GM10266 (cell line): ENCODE data around the gene NKX1-2.

ENCODE experiments used
- DNase-seq: peaks from one replicate; pipeline ENCODE4 v3.0.0; 2012; ENCODE audit errors: extremely low spot score
- TF ChIP-seq, protein P1 (sequence below): IDR thresholded peaks from 2 replicates; pipeline ENCODE4 v1.5.1; 2012; ENCODE audit warnings: mild to moderate bottlenecking, low read depth; ENCODE audit not compliant: control insufficient read depth, insufficient read depth; ENCODE audit errors: missing control alignments

NKX1-2 gene

DNA sequence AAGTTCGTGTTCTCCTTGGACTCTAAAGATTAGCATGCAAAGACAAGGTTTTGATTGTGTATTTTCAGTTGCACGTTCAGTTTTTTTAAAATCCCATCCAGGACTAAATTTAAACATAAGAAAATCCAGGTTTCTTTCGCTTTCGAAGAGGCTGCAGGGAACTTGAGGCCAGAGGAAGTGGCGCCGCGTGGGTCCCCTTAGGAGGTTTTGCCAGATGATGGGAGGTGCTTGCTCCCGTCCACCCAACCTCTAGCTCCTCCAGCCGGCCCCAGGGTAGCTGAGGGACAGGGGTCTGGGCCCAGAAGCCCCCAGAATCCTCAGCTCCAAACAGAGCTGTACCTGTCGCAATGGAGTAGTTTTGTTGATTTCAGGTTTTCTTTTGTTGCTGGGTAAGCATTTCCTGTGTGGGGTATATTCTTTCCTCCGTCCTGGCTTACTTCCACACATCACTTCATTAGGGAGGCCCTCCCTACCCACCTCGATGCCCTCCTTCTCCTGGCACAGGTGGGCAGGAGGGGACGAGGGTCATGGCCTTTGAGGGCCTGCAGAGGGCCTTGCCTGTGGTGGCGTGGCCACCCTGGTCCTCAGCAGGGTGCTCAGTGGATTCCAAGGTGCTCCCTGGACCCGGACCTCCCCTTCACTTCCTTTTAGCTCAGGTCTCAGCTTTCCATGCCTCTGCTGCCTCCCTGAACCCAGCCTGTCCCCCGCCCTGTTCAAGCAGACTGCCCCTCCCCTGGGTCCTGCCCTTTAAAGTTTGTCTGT, 44.4 kb upstream of the NKX1-2 start:
- DNase-seq, result no peak
- TF ChIP-seq, protein P1, sequence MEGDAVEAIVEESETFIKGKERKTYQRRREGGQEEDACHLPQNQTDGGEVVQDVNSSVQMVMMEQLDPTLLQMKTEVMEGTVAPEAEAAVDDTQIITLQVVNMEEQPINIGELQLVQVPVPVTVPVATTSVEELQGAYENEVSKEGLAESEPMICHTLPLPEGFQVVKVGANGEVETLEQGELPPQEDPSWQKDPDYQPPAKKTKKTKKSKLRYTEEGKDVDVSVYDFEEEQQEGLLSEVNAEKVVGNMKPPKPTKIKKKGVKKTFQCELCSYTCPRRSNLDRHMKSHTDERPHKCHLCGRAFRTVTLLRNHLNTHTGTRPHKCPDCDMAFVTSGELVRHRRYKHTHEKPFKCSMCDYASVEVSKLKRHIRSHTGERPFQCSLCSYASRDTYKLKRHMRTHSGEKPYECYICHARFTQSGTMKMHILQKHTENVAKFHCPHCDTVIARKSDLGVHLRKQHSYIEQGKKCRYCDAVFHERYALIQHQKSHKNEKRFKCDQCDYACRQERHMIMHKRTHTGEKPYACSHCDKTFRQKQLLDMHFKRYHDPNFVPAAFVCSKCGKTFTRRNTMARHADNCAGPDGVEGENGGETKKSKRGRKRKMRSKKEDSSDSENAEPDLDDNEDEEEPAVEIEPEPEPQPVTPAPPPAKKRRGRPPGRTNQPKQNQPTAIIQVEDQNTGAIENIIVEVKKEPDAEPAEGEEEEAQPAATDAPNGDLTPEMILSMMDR, result no peak

GRCh38 chr10:124493214-124493882, 43.5 kb upstream of the NKX1-2 start:
- TF ChIP-seq, protein P1, result no peak
- DNase-seq, result no peak

DNA sequence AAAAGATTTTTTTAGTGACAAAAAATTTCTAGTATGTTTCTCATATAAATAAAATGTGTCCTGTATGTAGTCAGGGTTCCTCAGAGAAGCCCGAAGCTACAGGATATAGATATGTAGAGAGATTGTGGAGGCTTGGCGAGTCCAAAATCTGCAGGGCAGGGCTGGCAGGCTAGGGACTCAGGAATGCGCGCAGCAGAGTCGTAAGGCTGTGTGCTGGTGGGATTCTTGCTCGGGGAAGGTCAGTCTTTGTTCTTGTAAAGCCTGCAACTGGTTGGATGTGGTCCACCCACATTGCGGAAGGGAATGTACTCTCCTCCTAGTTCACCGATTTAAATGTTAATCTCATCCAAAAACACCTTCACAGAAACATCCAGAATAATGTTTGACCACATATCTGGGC, 42.4 kb upstream of the NKX1-2 start:
- TF ChIP-seq, protein P1, result no peak
- DNase-seq, result no peak

- DNase-seq, result no peak
- TF ChIP-seq, protein P1, result no peak
Measured at GRCh38 chr10:124491105-124491504, 41.3 kb upstream of the NKX1-2 start.

- DNase-seq, result no peak
- TF ChIP-seq, protein P1, result no peak
Measured at GRCh38 chr10:124486635-124487034, 36.8 kb upstream of the NKX1-2 start.

DNA sequence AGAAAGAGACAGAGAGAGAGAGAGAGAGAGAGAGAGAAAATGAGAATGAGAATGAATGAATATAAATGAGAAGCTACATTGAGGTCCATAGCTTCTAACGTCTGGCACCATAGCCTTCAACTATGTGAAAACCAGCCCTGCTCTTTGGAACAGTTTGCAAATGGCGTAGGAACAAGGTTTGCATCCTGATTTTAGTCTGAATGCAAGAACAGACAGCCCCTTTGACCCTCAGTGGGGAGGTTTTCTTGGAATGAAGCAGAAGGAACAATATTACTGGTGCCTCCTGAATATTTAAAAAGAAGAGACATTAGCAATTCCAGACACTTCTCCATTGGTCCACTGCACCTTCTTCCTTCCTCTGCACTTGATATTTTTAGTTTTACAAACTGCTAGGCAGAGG, 34.8 kb upstream of the NKX1-2 start:
- TF ChIP-seq, protein P1, result no peak
- DNase-seq, result no peak

DNA sequence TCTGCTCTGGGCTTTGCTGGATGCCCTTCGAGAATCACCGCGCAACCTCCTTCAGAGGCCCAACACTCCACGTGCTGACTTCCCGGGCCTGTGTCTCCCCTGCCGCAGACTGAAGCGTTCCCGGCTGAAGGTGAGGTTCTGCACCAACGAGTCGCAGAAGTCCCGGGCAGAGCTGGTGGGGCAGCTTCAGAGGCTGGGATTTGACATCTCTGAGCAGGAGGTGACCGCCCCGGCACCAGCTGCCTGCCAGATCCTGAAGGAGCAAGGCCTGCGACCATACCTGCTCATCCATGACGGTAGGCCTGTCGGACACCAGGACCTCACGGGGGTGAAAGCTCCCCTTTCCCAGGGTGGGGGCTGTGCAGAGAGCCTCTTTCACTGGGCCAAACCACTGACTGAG, 34.2 kb upstream of the NKX1-2 start:
- DNase-seq, result no peak
- TF ChIP-seq, protein P1, result no peak
